ENCODE results near the gene FBXO15. TPM values are rescaled to one million over a fixed set of nuclear protein-coding genes. Genes with fewer than 3 reads are reported as not detected.

FBXO15 gene
- total RNA-seq, 4 donors from 2014 or later = 0.33 to 0.45 TPM; not detected in 2

Other genes with a start within 250 kb of the FBXO15 start
- 10 to 100 TPM; 39.7 to 55.6 (median 46.7) TPM for gene TIMM21, start 689 bp upstream of the FBXO15 start, total RNA-seq
- 10 to 100 TPM; 77.7 to 99.4 (median 81.5) TPM for gene CYB5A, start 144.1 kb upstream of the FBXO15 start, total RNA-seq
- gene C18orf63, start 168.0 kb upstream of the FBXO15 start, total RNA-seq = not detected

All from esophagus muscularis mucosa (tissue), 4 donors.